Fibroblast of villous mesenchyme (primary cell): Measurements from ENCODE around the gene KLRF2. TPM values are rescaled to one million over a fixed set of nuclear protein-coding genes. Genes with fewer than 3 reads are reported as not detected.

Experiments
- DNase-seq: peaks from one replicate; pipeline ENCODE4 v3.0.0-alpha.2; 2010; ENCODE audit warnings: low read depth
- H3K4me3 ChIP-seq: 2 replicates; pipeline ENCODE4 v1.5.1; 2011; ENCODE audit warnings: low read depth, mild to moderate bottlenecking, low read length
- CTCF ChIP-seq: IDR thresholded peaks from 2 replicates; pipeline ENCODE4 v1.5.1; 2012; ENCODE audit warnings: low read depth, mild to moderate bottlenecking, low read length; ENCODE audit not compliant: insufficient read depth
- total RNA-seq: library from RNA; depleted of rRNA; stranded (reverse); fragments of >200 nt; gene quantifications from 2 replicates; pipeline ENCODE4 v1.2.3, GENCODE V29; 2012

The KLRF2 gene
- total RNA-seq, 1 donor = not detected

- H3K4me3 ChIP-seq = no peak overlapping the region
- no peak for TF ChIP-seq CTCF
- DNase-seq = peak; percentile 32
Observed at GRCh38 chr12:9910716-9911421, 29.6 kb downstream of the KLRF2 start.

GRCh38 chr12:9911708-9912107 is 30.4 kb downstream of the KLRF2 start:
- DNase-seq = no peak
- H3K4me3 ChIP-seq = no peak overlapping the region
- TF ChIP-seq CTCF = no peak

GRCh38 chr12:9919443-9919842 is 38.2 kb downstream of the KLRF2 start:
- no peak for DNase-seq
- TF ChIP-seq CTCF = no peak
- no peak overlapping the region for H3K4me3 ChIP-seq

- TF ChIP-seq CTCF = no peak
- DNase-seq = no peak
- no peak overlapping the region for H3K4me3 ChIP-seq
Observed at GRCh38 chr12:9920451-9920850, 39.2 kb downstream of the KLRF2 start.

- no peak overlapping the region for H3K4me3 ChIP-seq
- no peak for DNase-seq
- TF ChIP-seq CTCF = no peak
Observed at GRCh38 chr12:9922429-9922828, 41.1 kb downstream of the KLRF2 start.

GRCh38 chr12:9925705-9926393 is 44.6 kb downstream of the KLRF2 start:
- peak; percentile 57 for DNase-seq
- TF ChIP-seq CTCF = peak; percentile 60
- H3K4me3 ChIP-seq = peak overlapping the region; percentile 34

GRCh38 chr12:9926876-9927275 is 45.6 kb downstream of the KLRF2 start:
- H3K4me3 ChIP-seq = no peak overlapping the region
- DNase-seq = no peak
- no peak for TF ChIP-seq CTCF
